Osteocyte (in vitro differentiated cells): ENCODE measurements around the gene SRGAP1. TPM values are rescaled to one million over a fixed set of nuclear protein-coding genes. Genes with fewer than 3 reads are reported as not detected.

Experiments used
- DNase-seq: peaks from one replicate; pipeline ENCODE4 v3.0.0; 2021; ENCODE audit warnings: mixed read lengths; ENCODE audit not compliant: unreplicated experiment; ENCODE audit errors: extremely low spot score
- H3K27ac Mint-ChIP-seq: one replicate; pipeline ENCODE4 v1.8.0; 2021; ENCODE audit warnings: mild to moderate bottlenecking, mixed read lengths; ENCODE audit not compliant: unreplicated experiment
- H3K27me3 Mint-ChIP-seq: one replicate; pipeline ENCODE4 v1.8.0; 2021; ENCODE audit warnings: mixed read lengths; ENCODE audit not compliant: unreplicated experiment
- H3K36me3 Mint-ChIP-seq: one replicate; pipeline ENCODE4 v1.8.0; 2021; ENCODE audit warnings: mixed read lengths; ENCODE audit not compliant: unreplicated experiment
- H3K4me1 Mint-ChIP-seq: one replicate; pipeline ENCODE4 v1.8.0; 2021; ENCODE audit warnings: mixed read lengths; ENCODE audit not compliant: unreplicated experiment
- H3K4me3 Mint-ChIP-seq: one replicate; pipeline ENCODE4 v1.8.0; 2021; ENCODE audit warnings: mild to moderate bottlenecking, moderate library complexity, mixed read lengths; ENCODE audit not compliant: unreplicated experiment
- H3K9me3 Mint-ChIP-seq: one replicate; pipeline ENCODE4 v1.8.0; 2021; ENCODE audit warnings: mixed read lengths; ENCODE audit not compliant: unreplicated experiment
- CTCF ChIP-seq: fragments of 200-600 bp; sonication (generic); IDR thresholded peaks from 2 replicates; pipeline ENCODE4 v1.5.0; 2021; ENCODE audit warnings: antibody characterized with exemption, mild to moderate bottlenecking, moderate library complexity
- total RNA-seq: library from RNA; stranded (reverse); gene quantifications from 2 replicates; pipeline ENCODE4 v1.2.1, GENCODE V29; 2021

The SRGAP1 gene
- total RNA-seq, 1 donor from 2014 or later = 11.0 TPM

GRCh38 chr12:63945777-63946176, 101.3 kb downstream of the SRGAP1 start:
- no peak overlapping the region for H3K27ac Mint-ChIP-seq
- no peak for DNase-seq
- no peak overlapping the region for H3K4me3 Mint-ChIP-seq
- peaks cover 6% of the 10 kb centered on the region for H3K36me3 Mint-ChIP-seq
- no peaks in the 10 kb centered on the region for H3K9me3 Mint-ChIP-seq
- no peaks in the 10 kb centered on the region for H3K27me3 Mint-ChIP-seq
- peaks cover 20% of the 10 kb centered on the region for H3K4me1 Mint-ChIP-seq
- no peak for TF ChIP-seq CTCF

- H3K27ac Mint-ChIP-seq = peak overlapping the region; percentile 45
- H3K9me3 Mint-ChIP-seq = no peaks in the 10 kb centered on the region
- H3K4me1 Mint-ChIP-seq = peaks cover 22% of the 10 kb centered on the region
- no peak overlapping the region for H3K4me3 Mint-ChIP-seq
- no peak for TF ChIP-seq CTCF
- H3K36me3 Mint-ChIP-seq = peaks cover 2% of the 10 kb centered on the region
- no peak for DNase-seq
- no peaks in the 10 kb centered on the region for H3K27me3 Mint-ChIP-seq
Observed at GRCh38 chr12:63948211-63948610, 103.7 kb downstream of the SRGAP1 start.

GRCh38 chr12:63949902-63950301, 105.4 kb downstream of the SRGAP1 start:
- no peaks in the 10 kb centered on the region for H3K27me3 Mint-ChIP-seq
- peaks cover 2% of the 10 kb centered on the region for H3K36me3 Mint-ChIP-seq
- no peak for TF ChIP-seq CTCF
- H3K4me3 Mint-ChIP-seq = no peak overlapping the region
- H3K27ac Mint-ChIP-seq = no peak overlapping the region
- no peak for DNase-seq
- H3K4me1 Mint-ChIP-seq = peaks cover 21% of the 10 kb centered on the region
- H3K9me3 Mint-ChIP-seq = no peaks in the 10 kb centered on the region

- TF ChIP-seq CTCF = no peak
- no peak for DNase-seq
- Mint-ChIP-seq H3K36me3 (no peaks in the 10 kb centered on the region), H3K27ac (no peak overlapping the region), H3K4me3 (no peak overlapping the region), H3K9me3 (no peaks in the 10 kb centered on the region), H3K27me3 (no peaks in the 10 kb centered on the region), H3K4me1 (peaks cover 23% of the 10 kb centered on the region)
Observed at GRCh38 chr12:63952995-63953394, 108.5 kb downstream of the SRGAP1 start.

GRCh38 chr12:63955831-63956666, 111.5 kb downstream of the SRGAP1 start:
- Mint-ChIP-seq H3K27me3 (no peaks in the 10 kb centered on the region), H3K4me1 (peaks cover 14% of the 10 kb centered on the region), H3K36me3 (no peaks in the 10 kb centered on the region), H3K4me3 (no peak overlapping the region), H3K27ac (no peak overlapping the region), H3K9me3 (no peaks in the 10 kb centered on the region)
- no peak for DNase-seq
- no peak for TF ChIP-seq CTCF
